ENCODE measurements around the gene MITF.

The MITF gene

DNA sequence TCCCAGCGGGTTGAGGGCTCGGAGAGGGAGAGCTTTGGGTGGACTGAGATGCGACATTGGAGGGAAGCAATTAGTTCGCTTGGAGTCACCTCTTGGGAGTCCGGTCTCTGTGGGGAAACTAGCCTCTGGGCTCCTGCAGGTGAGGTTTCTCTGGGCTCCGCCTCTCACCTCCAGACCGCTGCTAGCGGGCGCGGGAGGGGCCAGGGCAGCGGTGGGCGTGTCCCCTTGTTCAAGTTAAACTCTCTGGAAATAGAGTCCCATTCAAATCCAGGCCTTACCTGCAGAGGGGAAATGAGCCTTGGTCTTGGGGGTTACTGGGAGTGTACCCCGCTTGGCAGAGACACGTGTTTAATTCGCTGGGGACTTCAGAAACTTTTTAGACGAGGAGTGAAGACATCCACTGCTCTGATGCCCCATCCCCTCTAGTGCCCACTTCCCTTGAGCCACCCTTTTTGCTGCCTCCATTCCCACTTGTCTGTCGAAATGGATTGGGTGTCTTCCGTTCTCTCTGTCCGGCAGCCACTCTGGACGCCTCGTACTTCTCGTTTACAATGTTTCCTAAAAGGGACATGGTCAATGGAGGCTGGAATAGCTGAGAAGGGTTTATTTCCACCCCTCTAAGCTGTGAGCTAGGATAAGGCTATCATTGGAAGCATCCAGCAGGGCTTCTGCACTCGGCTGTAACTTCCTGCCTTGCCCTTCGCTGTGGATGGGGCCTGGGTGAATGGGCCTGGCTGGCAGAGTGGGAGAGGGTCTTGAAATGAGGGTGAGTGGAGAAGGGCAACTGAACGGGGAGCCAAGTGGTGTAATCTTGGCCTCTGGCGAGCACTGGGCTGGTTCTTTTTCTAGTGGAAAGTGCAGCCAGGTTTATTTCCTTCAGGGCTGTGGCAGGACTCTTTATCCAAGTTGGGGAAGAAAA is 1.1 kb downstream of the MITF start:
- TF ChIP-seq POLR2A (IDR thresholded peaks at IDR 0.05; ENCODE audit: low read depth, low read length): no peak
- FAIRE-seq (no peak), DNase-seq (ENCODE audit: insufficient read length, low spot score) (no peak)

DNA sequence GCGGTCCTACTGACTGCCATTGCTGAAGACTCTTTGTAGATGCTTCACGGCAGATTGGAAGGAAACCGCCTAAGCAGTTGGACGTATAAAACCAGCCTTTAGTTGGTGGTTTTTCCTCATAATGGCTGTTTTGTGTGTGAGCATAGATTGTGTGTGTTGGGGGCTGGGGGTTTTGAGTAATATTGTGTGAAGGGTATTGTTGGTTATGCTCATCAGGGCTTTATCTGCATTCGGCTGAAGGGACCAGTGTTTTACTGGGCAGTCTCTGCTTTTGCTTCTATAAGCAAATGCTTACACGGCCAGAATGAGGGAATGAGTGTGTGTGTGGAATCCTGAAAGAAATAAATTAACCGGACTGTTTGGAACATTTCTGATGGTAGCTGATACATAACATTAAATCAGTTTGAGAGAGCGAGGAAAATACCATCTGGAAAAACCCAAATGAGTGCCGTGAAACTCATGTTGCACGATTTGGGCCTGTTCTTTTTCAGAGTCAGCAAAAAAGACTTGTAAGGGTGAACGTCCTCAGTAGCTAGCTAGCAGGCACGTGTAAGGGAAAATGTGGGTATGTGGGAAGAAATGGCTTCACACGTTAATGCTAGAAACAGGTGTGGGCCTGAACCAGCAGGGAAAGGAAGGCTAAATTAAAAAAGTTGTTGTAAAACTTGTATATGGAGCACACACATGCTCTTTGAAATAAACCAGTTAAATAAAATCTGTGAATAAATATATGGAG is 1.9 kb downstream of the MITF start:
- DNase-seq (ENCODE audit: insufficient read length, low spot score): no peak
- FAIRE-seq: no peak
- no peak for TF ChIP-seq POLR2A (IDR thresholded peaks at IDR 0.05; ENCODE audit: low read depth, low read length)

DNA sequence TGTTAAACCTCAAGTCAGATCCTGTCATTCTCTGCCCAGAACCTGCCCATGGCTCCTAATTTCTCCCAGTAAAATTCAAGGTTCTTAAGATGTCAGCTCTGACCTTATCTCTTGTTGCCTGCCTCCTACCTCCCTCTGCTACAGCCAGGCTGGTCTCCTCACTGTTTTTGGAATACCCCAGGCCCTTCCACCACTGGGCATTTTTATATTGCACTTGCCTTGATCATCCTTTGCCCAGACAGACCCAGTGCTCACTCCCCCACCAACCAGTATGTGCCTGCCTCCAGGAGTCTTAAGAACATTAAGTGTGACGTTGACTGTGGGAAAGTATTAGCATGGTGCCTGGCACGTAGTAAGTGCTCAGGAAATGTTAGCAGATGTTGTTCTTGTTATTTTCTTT is 3.1 kb downstream of the MITF start:
- FAIRE-seq: no peak
- TF ChIP-seq POLR2A (IDR thresholded peaks at IDR 0.05; ENCODE audit: low read depth, low read length): no peak
- DNase-seq (ENCODE audit: insufficient read length, low spot score): no peak

DNA sequence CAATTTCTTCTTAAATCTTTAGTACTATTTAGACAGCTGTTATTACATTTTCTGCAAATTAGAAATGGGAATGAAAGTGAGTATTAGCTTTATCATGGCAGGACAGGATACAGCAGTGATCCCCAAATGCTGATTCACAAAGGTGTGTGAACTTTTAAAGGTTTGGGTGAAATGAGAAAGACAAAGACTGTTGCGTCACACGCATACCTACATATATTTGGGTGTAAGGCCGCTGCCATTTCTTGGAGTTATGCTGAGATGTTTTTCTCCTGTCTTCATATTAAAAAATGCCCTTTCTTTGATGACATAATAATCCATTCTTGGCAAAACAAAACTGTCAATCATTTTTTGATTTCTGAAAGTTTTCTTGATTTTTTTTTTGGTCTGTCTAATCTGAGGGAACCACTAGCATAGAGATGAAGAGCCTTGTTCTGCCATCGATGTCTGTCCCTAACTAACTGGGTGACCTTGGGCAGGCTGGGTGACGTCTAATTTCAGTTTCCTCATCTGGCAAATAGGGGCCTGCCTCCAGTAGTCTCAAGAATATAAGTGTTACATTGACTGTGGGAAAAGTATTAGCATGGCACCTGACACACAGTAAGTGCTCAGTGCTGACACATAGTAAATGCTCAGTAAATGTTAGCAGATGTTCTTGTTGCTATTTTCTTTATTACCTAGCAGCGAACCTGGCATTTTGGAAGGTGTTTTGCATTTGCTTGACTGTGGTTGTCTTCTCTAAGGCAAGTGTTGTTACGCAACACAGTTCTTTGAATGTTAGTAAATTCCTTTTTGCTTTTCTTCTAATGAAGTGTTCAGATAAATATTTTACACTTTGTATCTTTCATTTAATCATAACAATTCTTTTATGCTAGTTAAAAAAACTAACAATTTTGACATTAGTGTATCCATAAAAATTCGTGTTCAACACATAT is 5.0 kb downstream of the MITF start:
- no peak for DNase-seq (ENCODE audit: insufficient read length, low spot score)
- no peak for FAIRE-seq
- no peak for TF ChIP-seq POLR2A (IDR thresholded peaks at IDR 0.05; ENCODE audit: low read depth, low read length)

DNA sequence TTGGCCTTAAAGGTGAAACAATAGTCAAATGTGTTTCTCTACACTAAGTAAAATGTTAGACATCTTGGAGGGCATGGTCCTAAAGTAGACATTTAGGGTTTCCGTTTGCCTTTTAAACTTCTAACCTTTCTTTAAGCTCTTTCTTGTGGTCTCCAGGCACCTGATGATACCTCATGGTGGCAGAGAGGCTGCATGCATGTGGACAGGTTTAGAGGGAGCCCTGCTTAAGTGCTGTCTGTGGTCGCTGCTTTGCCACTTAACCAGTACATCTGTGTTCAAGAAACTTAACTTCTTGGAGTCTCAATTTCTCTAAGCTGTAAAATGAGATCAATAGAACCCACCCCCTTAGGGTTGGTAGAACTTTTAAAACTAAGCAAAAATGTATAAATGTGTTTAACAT is 6.2 kb downstream of the MITF start:
- DNase-seq (ENCODE audit: insufficient read length, low spot score): no peak
- FAIRE-seq: no peak
- TF ChIP-seq POLR2A (IDR thresholded peaks at IDR 0.05; ENCODE audit: low read depth, low read length): no peak

DNA sequence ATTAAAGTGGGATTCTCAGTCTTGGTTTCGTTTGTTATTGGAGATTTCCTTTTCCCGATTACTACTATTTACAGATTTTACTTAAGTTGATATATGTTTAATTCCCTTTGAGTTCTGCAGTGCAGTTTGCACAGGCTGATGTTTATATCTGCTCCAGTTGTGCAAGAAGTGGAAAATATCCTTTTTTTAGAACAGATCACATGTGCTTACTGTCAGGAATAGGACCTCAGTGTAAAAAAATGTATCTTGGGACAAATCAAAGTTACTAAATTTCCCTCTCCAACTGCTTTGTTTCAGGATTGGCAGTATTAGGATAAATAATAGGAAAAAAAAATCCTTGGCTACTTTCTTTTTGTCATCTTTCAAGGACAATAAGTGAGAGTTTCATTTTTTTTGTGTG is 6.9 kb downstream of the MITF start:
- FAIRE-seq (no peak), DNase-seq (ENCODE audit: insufficient read length, low spot score) (no peak)
- TF ChIP-seq POLR2A (IDR thresholded peaks at IDR 0.05; ENCODE audit: low read depth, low read length): no peak

DNA sequence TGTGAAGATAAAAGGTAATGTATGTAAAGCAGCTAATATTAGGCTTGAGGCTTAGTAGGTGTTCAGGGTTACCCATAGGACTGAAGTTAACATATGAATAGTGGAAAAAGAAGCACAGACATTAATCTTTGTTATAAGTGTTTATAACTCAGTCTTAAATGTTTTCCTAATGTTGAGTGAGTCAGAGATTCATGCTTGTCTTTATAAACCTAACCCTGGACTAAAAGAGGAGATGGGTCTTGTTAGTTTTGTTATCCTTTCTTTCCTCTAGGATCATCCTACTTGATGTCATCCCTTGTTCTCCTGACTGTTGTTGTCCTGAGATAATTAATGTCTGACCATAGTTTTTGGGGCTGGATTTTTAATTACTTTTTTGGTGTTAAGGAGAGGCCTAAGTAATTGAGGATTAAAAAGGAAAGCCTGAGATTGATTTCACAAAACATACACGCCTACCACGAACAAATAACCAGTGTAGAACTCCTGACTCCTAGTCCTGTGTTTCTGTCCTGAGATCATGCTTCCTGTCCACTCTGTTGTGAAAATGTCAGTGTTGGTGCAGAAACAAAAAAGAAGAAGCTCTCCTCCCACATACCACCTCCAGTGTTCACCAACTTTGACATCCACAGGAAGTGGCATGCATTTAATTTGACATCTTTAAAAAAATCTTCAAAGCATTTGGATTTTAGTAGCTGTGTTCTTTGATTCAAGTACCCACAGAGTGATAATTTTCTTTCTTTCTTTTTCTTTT is 8.4 kb downstream of the MITF start:
- FAIRE-seq (no peak), DNase-seq (ENCODE audit: insufficient read length, low spot score) (no peak)
- TF ChIP-seq POLR2A (IDR thresholded peaks at IDR 0.05; ENCODE audit: low read depth, low read length): no peak

DNA sequence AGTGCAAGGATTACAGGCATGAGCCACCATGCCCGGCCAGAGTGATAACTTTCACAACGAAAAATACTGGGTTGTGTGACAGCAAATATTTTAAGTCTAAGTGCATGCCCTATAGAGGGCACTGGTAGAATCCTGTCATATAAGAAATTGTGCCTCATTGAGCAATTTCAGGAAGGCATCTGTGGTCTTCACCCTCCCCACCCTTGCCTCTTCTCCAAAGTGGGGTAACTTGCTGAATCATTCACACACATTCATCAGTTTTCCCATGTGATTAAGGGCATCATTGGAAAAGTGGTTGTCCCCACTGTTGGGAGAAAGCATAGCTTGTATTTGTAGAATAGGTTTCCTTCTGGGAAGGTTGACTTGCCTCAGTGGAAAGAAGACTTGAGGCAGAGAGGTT is 9.2 kb downstream of the MITF start:
- no peak for FAIRE-seq
- no peak for TF ChIP-seq POLR2A (IDR thresholded peaks at IDR 0.05; ENCODE audit: low read depth, low read length)
- DNase-seq (ENCODE audit: insufficient read length, low spot score): no peak

DNA sequence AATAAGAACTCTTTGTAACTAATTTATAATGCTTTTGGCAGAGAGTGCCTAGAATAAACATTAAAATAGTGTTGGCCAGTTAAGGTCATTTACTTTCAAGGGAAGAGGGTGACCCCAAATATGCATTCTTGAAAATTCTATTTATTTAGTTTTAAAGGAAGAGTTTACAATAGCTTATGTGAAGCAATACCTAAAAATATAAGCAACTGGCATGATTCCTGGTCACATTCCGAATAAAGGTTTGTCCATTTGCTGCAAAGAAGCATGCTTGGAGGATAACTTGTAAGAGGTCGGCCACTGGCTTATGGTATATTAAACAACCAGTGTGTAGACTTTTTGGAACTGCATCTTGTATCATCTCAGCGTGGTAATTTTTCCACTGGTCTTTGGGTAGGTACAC is 10.2 kb downstream of the MITF start:
- DNase-seq (ENCODE audit: insufficient read length, low spot score) (no peak), FAIRE-seq (no peak)
- TF ChIP-seq POLR2A (IDR thresholded peaks at IDR 0.05; ENCODE audit: low read depth, low read length): no peak

DNA sequence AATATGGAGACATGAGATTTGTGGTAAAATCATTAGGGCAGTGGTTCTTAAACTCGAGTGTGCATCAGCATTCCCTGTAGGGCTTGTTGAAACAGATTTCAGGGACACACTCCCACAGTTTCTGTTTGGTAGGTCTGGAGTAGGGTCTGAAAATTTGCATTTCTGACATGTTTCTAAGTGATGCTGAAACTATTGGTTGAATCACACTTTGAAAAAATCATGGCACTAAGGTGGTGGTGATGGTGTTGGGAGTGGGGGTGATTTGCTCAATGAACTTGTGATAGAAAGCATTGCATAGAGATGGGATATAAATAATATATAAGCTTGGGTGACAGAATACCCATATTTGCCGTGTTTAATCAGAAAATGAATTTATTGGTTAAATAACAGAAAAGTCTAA is 11.3 kb downstream of the MITF start:
- no peak for FAIRE-seq
- no peak for DNase-seq (ENCODE audit: insufficient read length, low spot score)
- no peak for TF ChIP-seq POLR2A (IDR thresholded peaks at IDR 0.05; ENCODE audit: low read depth, low read length)

DNA sequence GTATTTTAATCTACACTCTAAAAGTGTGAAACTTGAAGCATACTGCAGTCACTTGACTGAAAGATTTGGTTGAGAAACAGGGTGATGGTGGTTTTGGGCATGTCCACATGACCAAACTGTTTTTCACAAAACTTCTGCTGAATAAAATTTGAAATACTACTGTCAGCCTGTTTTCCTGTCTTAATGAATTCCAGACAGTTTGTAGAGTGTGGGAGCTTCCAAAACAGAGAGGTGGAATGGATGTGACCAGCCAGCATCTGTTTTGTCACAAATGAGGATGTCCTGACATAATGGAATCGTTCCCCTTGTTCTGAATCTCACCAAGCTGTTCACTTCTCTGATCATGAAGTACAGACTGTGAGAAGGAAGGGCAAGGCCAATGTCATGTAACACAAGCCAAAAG is 11.8 kb downstream of the MITF start:
- FAIRE-seq (no peak), DNase-seq (ENCODE audit: insufficient read length, low spot score) (no peak)
- no peak for TF ChIP-seq POLR2A (IDR thresholded peaks at IDR 0.05; ENCODE audit: low read depth, low read length)

DNA sequence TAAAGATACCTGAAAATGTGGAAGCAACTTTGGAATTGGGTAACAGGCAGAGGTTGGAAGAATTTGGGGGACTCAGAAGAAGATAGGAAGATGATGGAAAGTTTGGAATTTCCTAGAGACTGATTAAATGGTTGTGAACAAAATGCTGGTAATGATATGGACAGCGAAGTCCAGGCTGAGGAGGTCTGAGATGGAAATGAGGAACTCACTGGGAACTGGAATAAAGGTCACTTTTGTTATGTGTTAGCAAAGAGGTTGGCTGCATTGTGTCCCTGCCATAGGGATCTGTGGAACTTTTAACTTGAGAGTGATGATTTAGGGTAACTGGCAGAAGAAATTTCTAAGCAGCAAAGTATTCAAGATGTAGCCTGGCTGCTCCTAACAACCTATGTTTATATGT is 13.0 kb downstream of the MITF start:
- no peak for DNase-seq (ENCODE audit: insufficient read length, low spot score)
- no peak for FAIRE-seq
- no peak for TF ChIP-seq POLR2A (IDR thresholded peaks at IDR 0.05; ENCODE audit: low read depth, low read length)

DNA sequence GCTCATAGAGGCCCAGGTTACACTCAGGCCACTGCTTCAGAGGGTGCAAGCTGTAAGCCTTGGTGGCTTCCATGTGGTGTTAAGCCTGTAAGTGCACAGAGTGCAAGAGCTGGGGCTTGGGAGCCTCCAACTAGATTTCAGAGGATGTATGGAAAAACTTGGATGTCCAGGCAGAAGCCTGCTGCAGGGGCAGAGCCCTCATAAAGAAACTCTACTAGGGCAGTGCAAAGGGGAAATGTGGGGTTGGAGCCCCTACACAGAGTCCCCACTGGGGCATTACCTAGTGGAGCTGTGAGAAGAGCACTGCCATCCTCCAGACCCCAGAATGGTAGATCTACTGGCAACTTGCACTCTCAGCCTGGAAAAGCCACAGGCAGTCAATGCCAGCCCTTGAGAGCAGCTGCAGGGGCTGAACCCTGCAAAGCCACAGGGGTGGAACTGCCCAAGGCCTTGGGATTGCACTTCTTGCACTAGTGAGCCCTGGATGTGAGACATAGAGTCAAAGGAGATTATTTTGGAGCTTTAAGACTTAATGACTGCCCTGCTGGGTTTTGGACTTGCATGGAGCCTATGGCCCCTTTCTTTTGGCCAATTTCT is 14.0 kb downstream of the MITF start:
- no peak for DNase-seq (ENCODE audit: insufficient read length, low spot score)
- FAIRE-seq: no peak
- TF ChIP-seq POLR2A (IDR thresholded peaks at IDR 0.05; ENCODE audit: low read depth, low read length): no peak
